HG02759 (cell line): ENCODE measurements around the gene PRDX6.
A peak's percentile ranks its signal among the peaks of the same experiment; 100 is the strongest.
"Not testable (repeated sequence)": the region's sequence is repeated elsewhere in the genome, so short reads cannot be mapped to it uniquely, and the experiment has no call there.

ENCODE experiments used
- ATAC-seq: cut with Tn5 transposase; IDR thresholded peaks from one replicate; pipeline ENCODE4 v1.9.1; 2021; ENCODE audit warnings: mild to moderate bottlenecking, moderate library complexity; ENCODE audit not compliant: unreplicated experiment

PRDX6 gene

DNA sequence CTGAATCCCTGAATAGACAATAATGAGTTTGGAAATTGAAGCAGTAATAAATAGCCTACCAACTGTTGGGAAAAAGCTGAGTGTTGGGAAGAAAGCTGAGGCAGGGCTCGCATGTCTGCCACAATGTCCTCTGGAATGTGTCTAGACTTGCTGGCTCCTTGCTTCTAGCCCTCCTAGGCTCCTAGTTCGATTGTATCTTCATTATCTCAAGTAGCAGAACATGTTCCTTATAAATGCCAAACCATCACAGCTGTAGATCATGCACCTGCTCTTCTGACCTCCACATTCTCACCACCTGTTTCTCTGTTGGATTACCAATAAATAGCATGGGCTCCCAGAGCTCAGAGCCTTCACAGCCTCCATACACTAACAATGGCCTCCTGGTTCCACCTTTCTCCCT, 12.9 kb upstream of the PRDX6 start:
- ATAC-seq: not testable (repeated sequence)

DNA sequence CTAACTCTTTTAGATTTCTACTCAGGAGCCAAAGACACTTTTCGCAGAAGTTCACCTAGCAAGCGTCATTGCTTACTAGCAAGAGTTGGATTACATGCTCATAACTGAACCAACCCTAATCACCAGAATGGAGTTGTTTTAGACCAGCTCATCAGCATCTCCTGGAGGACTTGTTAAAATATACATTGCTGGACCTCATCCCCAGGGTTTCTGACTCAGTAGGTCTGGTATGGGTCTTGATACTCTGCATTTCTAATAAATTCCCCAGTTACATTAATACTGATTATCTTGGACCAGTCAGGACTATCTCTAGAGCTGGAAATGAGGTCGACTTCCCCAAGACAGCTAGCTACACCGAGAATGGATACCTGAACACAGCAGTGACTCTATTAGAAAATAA, 9.7 kb upstream of the PRDX6 start:
- ATAC-seq: no peak

DNA sequence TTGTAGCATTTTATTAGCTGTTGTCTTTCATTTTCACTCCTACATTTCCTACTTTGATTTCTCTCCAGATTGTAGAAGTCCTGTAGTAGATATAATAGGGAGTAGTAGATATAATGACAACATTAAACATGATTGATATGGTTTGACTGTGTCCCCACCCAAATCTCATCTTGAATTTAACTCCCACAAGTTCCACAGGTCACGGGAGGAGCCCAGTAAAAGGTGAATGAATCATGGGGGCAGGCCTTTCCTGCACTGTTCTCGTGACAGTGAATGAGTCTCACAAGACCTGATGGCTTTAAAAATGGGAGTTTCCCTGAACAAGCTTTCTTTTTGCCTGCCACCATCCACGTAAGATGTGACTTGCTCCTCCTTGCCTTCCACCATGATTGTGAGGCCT, 7.5 kb upstream of the PRDX6 start:
- ATAC-seq: no peak

DNA sequence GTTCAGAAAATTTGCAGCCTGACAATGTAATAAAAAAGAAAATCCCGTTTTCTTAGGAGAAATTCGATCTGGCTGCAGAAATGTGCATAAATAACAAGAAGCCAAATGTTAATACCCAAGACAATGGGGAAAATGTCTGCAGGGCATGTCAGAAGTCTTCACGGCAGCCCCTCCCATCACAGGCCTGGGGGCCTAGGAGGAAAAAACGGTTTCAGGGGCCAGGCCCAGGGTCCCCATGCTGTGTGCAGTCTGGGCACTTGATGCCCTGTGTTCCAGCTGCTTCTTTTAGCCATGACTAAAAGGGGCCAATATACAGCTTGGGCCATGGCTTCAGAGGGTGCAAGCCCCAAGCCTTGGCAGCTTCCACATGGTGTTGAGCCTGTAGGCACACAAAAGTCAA, 6.5 kb upstream of the PRDX6 start:
- no peak for ATAC-seq

- no peak for ATAC-seq
Observed at GRCh38 chr1:173473599-173474011, 3.5 kb upstream of the PRDX6 start.

DNA sequence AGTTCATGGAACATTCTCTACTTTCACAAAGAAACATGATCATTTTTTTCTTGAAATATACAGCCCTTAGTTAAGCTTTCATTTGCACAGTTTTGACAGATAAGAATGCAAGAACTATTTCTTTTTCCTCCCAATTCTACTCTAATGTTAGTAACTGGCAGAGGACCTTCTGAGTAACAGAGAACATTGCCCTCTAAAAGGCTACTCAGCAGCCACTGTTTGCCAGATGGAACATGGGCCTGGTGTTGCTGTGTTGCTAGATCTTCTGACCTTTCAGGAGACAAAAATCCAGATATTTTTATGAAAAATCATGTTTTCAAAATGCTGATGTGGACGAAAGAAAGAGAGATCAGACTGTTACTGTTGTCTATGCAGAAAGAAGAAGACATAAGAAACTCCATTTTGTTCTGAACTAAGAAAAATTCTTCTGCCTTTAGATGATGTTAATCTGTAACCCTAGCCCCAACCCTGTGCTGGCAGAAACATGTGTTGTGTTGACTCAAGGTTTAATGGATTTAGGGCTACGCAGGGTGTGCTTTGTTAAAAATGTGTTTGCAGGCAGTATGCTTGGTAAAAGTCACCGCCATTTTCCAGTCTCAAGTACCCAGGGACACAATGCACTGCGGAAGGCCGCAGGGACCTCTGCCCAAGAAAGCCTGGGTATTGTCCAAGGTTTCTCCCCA, 2.9 kb upstream of the PRDX6 start:
- no peak for ATAC-seq

GRCh38 chr1:173474780-173475421, 2.2 kb upstream of the PRDX6 start:
- not testable (repeated sequence) for ATAC-seq

DNA sequence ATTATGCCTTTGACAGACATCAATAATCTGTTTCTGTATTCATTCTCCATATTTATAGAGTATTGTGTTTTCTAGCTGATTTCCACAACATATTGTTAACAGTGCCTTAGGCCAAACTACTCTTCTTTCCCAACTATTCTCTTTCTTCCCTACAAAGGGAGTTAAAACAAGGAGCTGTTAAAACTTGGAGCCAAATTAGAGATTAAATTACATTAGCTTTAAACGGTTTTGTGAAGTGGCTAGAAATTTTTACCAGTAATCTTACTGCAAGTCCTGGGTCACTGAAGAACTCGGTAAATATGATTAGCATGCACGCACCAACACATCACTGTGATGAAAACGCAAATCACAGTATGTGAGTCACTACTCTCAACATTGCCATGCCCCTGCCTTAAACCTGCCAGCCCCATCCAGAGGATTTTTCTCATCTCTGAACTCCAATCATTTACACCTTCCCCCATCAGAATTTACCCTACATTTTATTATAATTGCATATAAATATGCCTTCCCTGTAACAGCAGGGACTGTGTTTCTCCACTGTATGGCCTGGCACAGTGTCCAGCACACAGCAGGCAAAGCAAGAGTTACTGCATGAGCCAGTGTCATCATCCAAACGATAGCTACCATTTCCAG, 1.5 kb upstream of the PRDX6 start:
- no peak for ATAC-seq

DNA sequence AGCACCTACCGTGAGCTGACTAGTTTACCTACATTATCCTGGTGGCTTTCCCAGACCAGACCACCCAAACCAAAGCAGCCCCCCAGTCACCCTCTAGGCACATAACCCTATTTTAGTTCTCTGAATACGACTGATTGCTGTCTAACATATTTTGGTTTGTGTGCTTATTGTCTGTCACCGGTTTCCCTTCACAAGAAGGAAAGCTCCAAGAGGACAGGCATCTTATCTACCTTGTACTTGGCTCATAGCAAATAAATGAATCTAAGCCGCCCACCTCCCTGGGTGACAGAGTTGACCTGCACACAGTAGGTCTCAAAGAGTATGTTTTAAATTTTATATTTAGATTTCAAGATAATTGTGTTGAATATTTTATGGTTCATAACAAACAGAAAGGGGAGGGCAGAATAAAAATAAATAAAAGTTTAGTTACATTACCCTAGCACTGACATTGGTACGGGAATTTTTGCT, 904 bp upstream of the PRDX6 start:
- ATAC-seq: no peak

DNA sequence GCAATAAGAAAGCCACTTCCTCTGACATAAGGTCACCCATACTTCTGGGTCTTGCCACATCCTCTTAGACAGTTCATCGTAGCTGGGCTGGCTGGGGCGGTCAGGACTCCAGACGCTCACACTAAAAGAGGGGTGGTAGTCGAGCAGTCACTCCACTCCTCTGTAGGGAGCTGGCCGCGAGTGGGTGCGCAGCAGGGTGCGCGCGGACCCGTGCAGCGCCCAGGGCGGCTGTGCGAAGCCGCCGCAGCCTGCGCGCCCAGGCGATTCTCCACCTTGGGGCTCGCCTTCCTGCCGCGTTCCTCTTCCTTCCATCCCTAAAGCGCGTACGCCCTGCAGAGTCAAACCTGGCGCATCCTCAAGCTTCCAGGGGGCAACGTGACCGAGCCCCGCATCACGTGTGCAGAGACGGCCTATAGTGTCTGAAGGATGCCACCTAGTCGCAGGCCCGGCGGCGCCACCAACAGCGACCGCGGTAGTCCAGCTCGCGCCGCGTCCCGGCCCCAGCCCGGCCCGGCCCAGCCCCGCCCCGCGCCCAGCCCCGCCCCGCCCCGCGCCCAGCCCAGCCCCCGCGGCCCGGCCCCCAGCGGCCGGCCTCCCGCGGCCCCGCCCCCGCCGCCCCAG, 360 bp upstream of the PRDX6 start:
- peak; percentile 96 for ATAC-seq

- no peak for ATAC-seq
Observed at GRCh38 chr1:173478094-173478674, 1.0 kb downstream of the PRDX6 start.

- ATAC-seq: no peak
Observed at GRCh38 chr1:173479649-173480048, 2.5 kb downstream of the PRDX6 start.

GRCh38 chr1:173481195-173481772, 4.1 kb downstream of the PRDX6 start:
- no peak for ATAC-seq

- no peak for ATAC-seq
Observed at GRCh38 chr1:173482683-173483082, 5.5 kb downstream of the PRDX6 start.

- ATAC-seq: no peak
Observed at GRCh38 chr1:173484276-173484675, 7.1 kb downstream of the PRDX6 start.

GRCh38 chr1:173485401-173485800, 8.3 kb downstream of the PRDX6 start:
- no peak for ATAC-seq

GRCh38 chr1:173488001-173488400, 10.9 kb downstream of the PRDX6 start:
- ATAC-seq: no peak

GRCh38 chr1:173489149-173489600, 12.0 kb downstream of the PRDX6 start:
- ATAC-seq: no peak

GRCh38 chr1:173489929-173490328, 12.8 kb downstream of the PRDX6 start:
- no peak for ATAC-seq

- ATAC-seq: no peak
Observed at GRCh38 chr1:173491508-173491907, 14.4 kb downstream of the PRDX6 start.

GRCh38 chr1:173493125-173493524, 16.0 kb downstream of the PRDX6 start:
- ATAC-seq: not testable (repeated sequence)
